H4 (cell line): ENCODE measurements around the gene MEN1. TPM values are rescaled to one million over a fixed set of nuclear protein-coding genes. Genes with fewer than 3 reads are reported as not detected.

Experiments
- DNase-seq: peaks from one replicate; pipeline ENCODE4 v3.0.0-alpha.2; 2015; ENCODE audit warnings: low spot score
- total RNA-seq: library from RNA; depleted of rRNA; stranded (reverse); fragments of >200 nt; shearing (Covaris generic); gene quantifications from 2 replicates; pipeline ENCODE4 v1.2.3, GENCODE V29; 2014

The MEN1 gene
- total RNA-seq, 1 experiment from 2014 or later = 10.6 TPM

GRCh38 chr11:64801561-64802369 is 8.6 kb downstream of the MEN1 start:
- no peak for DNase-seq

- no peak for DNase-seq
Measured at GRCh38 chr11:64801158-64801464, 9.2 kb downstream of the MEN1 start.

GRCh38 chr11:64800303-64801157 is 9.8 kb downstream of the MEN1 start:
- DNase-seq = no peak

DNA sequence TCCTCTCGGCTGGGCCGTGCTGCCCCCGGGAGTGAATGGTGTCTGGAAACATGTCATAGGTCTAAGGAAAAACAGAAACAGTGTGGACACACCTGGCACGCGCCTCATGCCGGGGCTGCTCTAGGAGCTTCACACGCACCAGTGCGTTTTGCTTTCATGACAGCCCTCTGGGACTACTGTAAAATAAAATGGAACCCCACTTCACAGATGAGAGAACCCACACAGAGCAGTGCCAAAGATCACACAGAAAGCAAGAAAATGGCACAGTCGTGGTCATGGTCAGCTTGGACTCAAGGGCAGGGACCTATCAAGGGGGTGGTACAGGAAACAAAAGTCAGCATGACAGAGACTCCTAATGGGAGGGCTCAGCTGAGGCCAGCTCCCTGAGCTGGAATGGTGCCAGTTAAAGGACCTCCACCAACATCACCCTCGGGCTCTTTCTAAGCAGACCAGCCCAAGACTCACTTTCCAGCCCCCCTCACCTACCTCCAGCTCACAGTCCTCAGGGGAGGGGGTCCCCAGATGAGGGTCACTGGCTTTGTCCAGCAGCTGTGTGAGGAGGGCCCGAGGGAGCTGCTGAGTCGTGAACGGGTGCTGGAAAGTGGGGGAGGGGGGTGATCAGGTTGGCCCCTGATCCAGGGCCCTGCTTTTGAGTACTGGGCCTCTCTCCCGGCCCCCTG is 10.6 kb downstream of the MEN1 start:
- DNase-seq = no peak

GRCh38 chr11:64799256-64799622 is 11.1 kb downstream of the MEN1 start:
- no peak for DNase-seq

DNA sequence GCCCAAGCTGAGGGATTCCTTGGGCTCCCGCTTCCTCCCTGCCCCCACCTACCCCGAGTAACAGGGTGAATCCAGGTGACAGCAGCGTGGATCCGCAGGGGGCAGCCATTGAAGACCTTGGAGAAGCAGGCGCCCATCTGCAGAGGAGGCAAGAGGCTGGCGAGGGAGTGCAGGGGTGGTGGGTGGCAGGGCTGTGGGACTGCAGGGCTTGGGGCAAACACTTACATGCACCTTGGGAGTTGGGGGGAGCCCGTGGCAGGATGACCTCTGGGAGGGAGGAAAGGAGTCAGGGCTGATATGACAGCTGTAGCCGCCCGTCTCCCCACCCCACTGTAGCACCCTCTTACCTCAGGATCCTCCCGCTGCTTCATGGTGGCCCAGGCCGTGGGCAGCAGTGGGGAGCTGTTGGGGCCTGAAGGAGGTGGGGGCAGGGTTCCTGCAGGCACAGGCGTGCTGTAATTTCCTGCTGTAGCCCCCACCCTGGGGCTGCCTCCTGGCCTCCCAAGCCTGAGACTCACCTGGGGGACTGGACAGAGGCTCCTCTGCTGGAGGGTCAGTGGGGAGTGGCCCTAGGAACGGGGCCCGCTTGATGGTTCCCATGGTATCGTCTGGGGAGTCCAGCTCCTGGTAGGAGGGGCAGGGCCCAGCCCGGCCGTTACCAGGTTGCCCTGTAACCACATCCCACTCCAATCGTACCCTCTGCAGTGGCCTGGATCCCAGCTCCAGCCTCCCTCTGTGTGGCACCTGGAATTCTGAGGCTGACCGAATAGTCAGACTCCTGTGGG is 13.4 kb downstream of the MEN1 start:
- no peak for DNase-seq

DNA sequence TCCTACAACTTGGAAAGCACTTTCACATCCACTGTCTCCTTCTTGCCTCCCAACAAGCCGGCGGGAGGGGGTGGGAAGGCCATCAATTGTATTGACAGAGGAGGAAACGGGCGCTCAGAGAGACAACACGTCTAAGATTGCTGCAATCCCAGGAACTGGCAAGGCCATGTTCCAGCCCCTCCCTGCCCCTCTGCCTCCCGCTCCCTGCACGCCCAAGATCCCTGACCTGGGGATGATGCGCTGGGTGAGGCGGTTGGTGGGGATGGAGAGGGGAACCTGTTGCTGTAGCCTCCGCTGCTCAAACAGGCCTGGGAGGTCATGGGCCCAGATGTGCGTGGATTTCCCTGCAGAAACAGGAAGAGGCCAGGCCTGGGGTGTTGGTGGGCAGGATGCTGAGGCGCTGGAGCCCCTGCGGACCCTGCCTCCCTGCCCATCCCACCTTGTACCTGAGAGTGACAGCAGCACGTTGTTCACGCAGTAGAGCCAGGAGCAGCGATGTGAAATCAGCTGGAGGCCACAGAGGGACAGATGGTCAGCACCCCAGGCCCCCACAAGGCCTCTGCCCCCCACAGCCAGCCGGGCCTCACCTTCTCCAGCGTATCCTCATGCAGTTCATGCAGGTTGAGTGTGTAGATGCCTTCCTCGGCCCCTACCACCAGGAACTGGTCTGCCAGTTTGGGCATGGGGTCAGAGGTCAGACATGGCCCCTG is 14.1 kb downstream of the MEN1 start:
- DNase-seq = no peak

- DNase-seq = no peak
Measured at GRCh38 chr11:64794526-64794925, 15.8 kb downstream of the MEN1 start.

GRCh38 chr11:64793271-64794160 is 16.8 kb downstream of the MEN1 start:
- no peak for DNase-seq

DNA sequence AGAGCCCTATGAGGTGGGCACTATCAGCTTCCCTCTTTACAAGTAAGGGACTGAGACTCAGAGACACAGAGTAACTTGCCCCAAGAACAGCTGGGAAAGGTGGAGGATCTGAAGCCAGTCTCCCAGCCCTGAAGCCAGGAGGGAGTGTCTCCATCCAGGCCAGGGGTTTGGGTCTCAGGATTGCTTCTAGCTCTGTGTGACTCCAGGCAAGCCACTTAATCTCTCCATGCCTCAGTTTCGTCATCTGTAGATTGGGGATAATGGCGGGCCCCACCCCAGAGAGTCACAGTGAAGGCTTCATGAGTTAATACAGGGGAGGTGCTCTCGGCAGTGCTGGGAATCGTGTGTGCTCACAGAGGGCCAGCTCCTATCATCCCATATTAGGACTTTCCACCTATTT is 17.9 kb downstream of the MEN1 start:
- DNase-seq = no peak

GRCh38 chr11:64791781-64792291 is 18.5 kb downstream of the MEN1 start:
- DNase-seq = no peak

- DNase-seq = no peak
Measured at GRCh38 chr11:64790205-64791095, 19.9 kb downstream of the MEN1 start.

- DNase-seq = no peak
Measured at GRCh38 chr11:64789331-64790204, 20.8 kb downstream of the MEN1 start.

GRCh38 chr11:64788321-64789215 is 21.8 kb downstream of the MEN1 start:
- no peak for DNase-seq

GRCh38 chr11:64787526-64788320 is 22.6 kb downstream of the MEN1 start:
- DNase-seq = no peak

GRCh38 chr11:64786308-64786707 is 24.0 kb downstream of the MEN1 start:
- DNase-seq = no peak
